ENCODE measurements around the gene TSSC4.

Gene TSSC4

DNA sequence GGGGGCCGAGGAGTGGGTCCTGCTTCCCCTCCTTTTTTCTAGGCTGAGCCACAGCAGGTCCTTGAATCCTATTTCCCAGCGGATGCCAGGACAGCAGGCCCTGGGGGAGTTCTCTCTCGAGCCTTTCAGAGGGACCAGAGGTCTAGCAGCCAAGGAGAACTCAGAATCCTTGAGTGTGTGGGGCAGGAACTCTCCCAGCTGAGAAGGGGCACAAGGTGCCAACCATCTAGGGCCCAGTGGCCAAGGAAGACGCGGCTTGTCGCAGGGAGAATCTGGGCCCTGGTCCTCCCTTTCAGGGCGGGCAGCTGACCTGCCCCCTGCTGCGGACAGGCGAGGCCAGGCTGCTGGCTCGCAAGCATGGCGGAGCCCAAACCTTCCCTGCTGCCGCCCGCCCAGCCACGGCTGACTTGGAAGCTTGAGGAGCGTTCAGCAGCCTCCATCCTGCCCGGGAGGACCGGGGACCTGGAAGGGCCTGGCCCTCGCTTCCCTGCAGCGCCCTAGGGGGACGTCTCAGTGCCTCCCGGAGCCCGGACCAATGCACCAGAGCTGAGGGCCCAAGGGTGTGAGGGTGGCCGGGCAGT lies 972 bp upstream of the TSSC4 start:
- TF ChIP-seq CTCF (IDR thresholded peaks at IDR 0.05; ENCODE audit: low read depth, low read length) = no peak
- Histone ChIP-seq H3K27me3 (ENCODE audit: insufficient read depth, low read depth, severe bottlenecking) (no peaks in the 10 kb centered on the region), H3K9me3 (ENCODE audit: severe bottlenecking) (no peaks in the 10 kb centered on the region), H3K27ac (peak overlapping the region; percentile 78), H3K4me3 (ENCODE audit: low read depth, low read length) (peak overlapping the region; percentile 79), H3K36me3 (peaks cover 42% of the 10 kb centered on the region)
- DNase-seq = peak; percentile 35

GRCh38 chr11:2400762-2401435 lies 349 bp downstream of the TSSC4 start:
- H3K9me3 ChIP-seq (ENCODE audit: severe bottlenecking) = no peaks in the 10 kb centered on the region
- TF ChIP-seq CTCF (IDR thresholded peaks at IDR 0.05; ENCODE audit: low read depth, low read length) = no peak
- H3K27ac ChIP-seq = peak overlapping the region; percentile 89
- no peaks in the 10 kb centered on the region for H3K27me3 ChIP-seq (ENCODE audit: insufficient read depth, low read depth, severe bottlenecking)
- no peak for DNase-seq
- peaks cover 38% of the 10 kb centered on the region for H3K36me3 ChIP-seq
- peak overlapping the region; percentile 83 for H3K4me3 ChIP-seq (ENCODE audit: low read depth, low read length)

DNA sequence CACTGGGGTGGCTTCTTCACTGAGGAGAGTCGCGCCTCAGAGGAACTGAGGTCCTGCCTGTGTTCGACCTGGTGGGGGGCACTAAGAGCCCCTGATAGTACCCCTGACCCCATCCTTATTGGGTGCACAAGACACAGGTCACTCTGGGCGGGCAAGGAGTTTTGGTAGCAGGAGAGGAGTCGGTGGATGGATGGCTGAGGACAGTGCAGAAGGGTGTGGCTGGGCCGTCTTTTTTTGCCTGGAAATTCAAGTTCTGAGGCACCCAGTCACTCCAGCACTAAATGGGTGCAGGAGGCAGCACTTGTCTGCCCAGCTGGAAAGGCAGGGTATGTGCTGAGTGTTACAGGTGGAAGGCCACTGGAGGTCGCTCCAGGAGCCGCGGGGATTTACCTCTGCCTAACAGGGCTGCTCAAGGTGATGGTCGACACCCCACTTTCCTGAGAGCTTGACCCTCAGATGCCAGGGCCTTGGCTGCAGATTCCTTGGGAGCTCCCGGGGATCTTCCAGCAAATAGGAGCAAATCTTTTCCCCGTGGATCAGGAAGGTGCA lies 960 bp downstream of the TSSC4 start:
- peaks cover 33% of the 10 kb centered on the region for H3K36me3 ChIP-seq
- no peak for DNase-seq
- H3K9me3 ChIP-seq (ENCODE audit: severe bottlenecking) = no peaks in the 10 kb centered on the region
- peak overlapping the region; percentile 83 for H3K4me3 ChIP-seq (ENCODE audit: low read depth, low read length)
- TF ChIP-seq CTCF (IDR thresholded peaks at IDR 0.05; ENCODE audit: low read depth, low read length) = peak; percentile 41
- H3K27ac ChIP-seq = peak overlapping the region; percentile 89
- H3K27me3 ChIP-seq (ENCODE audit: insufficient read depth, low read depth, severe bottlenecking) = no peaks in the 10 kb centered on the region

DNA sequence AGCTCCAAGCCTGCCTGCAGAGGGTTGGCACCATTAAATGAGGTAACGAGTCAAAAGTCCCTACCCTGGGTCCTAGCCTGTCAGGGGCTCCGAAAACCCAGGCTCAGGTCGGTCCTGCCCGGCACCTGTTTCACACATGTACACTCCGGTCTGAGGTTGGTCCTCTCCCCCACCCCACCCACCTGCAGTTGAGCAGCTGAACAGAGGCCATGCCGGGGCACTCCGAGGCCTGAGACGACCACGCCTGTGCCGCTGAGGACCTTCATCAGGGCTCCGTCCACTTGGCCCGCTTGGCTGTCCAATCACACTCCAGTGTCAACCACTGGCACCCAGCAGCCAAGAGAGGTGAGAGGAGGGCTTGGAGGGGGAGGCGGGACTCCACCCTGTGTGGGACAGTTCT lies 1.6 kb downstream of the TSSC4 start:
- no peak for DNase-seq
- Histone ChIP-seq H3K9me3 (ENCODE audit: severe bottlenecking) (no peaks in the 10 kb centered on the region), H3K36me3 (peaks cover 29% of the 10 kb centered on the region), H3K27me3 (ENCODE audit: insufficient read depth, low read depth, severe bottlenecking) (no peaks in the 10 kb centered on the region), H3K27ac (no peak overlapping the region), H3K4me3 (ENCODE audit: low read depth, low read length) (no peak overlapping the region)
- no peak for TF ChIP-seq CTCF (IDR thresholded peaks at IDR 0.05; ENCODE audit: low read depth, low read length)

DNA sequence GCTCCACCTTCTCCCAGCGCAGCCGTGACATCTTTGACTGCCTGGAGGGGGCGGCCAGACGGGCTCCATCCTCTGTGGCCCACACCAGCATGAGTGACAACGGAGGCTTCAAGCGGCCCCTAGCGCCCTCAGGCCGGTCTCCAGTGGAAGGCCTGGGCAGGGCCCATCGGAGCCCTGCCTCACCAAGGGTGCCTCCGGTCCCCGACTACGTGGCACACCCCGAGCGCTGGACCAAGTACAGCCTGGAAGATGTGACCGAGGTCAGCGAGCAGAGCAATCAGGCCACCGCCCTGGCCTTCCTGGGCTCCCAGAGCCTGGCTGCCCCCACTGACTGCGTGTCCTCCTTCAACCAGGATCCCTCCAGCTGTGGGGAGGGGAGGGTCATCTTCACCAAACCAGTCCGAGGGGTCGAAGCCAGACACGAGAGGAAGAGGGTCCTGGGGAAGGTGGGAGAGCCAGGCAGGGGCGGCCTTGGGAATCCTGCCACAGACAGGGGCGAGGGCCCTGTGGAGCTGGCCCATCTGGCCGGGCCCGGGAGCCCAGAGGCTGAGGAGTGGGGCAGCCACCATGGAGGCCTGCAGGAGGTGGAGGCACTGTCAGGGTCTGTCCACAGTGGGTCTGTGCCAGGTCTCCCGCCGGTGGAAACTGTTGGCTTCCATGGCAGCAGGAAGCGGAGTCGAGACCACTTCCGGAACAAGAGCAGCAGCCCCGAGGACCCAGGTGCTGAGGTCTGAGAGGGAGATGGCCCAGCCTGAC lies 2.5 kb downstream of the TSSC4 start:
- Histone ChIP-seq H3K9me3 (ENCODE audit: severe bottlenecking) (no peaks in the 10 kb centered on the region), H3K27ac (no peak overlapping the region), H3K36me3 (peaks cover 25% of the 10 kb centered on the region), H3K4me3 (ENCODE audit: low read depth, low read length) (no peak overlapping the region), H3K27me3 (ENCODE audit: insufficient read depth, low read depth, severe bottlenecking) (no peaks in the 10 kb centered on the region)
- no peak for DNase-seq
- no peak for TF ChIP-seq CTCF (IDR thresholded peaks at IDR 0.05; ENCODE audit: low read depth, low read length)

Data from WERI-Rb-1 (cell line).